GM18858 (cell line): ENCODE data around the gene SLFN11.
"Not testable (repeated sequence)": the region's sequence is repeated elsewhere in the genome, so short reads cannot be mapped to it uniquely, and the experiment has no call there.

Source experiments
- ATAC-seq: cut with Tn5 transposase; IDR thresholded peaks from one replicate; pipeline ENCODE4 v1.9.1; 2021; ENCODE audit not compliant: unreplicated experiment

SLFN11 gene

GRCh38 chr17:35359398-35359797, 14.0 kb downstream of the SLFN11 start:
- ATAC-seq: no peak

GRCh38 chr17:35352284-35352683, 21.1 kb downstream of the SLFN11 start:
- ATAC-seq: no peak

- ATAC-seq: no peak
Observed at GRCh38 chr17:35350493-35350892, 22.9 kb downstream of the SLFN11 start.

- no peak for ATAC-seq
Observed at GRCh38 chr17:35345926-35346771, 27.3 kb downstream of the SLFN11 start.

- ATAC-seq: no peak
Observed at GRCh38 chr17:35345445-35345925, 27.9 kb downstream of the SLFN11 start.

- ATAC-seq: no peak
Observed at GRCh38 chr17:35344262-35344661, 29.2 kb downstream of the SLFN11 start.

GRCh38 chr17:35342276-35342675, 31.1 kb downstream of the SLFN11 start:
- ATAC-seq: no peak

DNA sequence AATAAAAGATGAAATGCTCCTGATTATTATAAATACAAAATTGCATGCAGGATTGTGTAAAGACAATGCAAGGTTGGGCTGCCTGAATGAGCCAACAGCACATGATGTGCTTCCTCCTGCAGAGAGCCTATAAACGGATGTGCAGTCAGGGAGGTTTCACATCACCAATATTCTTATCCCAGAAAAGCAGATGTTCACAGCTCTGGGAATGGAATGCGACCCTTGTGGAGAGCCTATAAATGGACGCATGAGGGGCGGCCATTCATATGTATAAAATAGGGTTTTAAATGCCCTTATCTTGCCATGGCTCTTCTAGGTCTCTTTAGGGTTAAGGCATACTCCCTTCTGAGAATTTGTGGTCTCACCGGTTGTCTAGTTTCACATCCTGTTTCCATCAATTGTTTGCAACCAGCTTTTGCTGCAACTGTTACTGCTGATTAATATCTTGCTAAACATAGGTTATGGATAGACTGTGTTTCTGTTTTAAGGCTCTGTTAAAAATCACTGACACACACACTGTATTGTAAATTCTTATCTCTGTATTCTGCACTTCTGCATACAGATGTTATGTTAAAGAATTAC, 31.9 kb downstream of the SLFN11 start:
- ATAC-seq: no peak

GRCh38 chr17:35338230-35338629, 35.2 kb downstream of the SLFN11 start:
- ATAC-seq: no peak

- ATAC-seq: no peak
Observed at GRCh38 chr17:35337364-35337763, 36.1 kb downstream of the SLFN11 start.

DNA sequence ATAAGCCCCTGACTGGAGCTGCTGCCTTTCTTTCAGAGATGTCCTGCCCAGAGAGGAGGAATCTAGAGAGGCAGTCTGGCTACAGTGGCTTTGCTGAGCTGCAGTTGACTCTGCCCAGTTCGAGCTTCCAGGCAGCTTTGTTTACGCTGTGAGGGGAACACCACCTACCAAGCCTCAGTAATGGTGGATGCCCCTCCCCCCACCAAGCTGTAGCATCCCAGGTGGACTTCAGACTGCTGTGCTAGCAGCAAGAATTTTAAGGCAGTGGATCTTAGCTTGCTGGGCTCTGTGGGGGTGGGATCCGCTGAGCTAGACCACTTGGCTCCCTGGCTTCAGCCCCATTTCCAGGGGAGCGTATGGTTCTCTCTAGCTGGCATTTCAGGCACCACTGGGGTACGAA, 39.8 kb downstream of the SLFN11 start:
- not testable (repeated sequence) for ATAC-seq

DNA sequence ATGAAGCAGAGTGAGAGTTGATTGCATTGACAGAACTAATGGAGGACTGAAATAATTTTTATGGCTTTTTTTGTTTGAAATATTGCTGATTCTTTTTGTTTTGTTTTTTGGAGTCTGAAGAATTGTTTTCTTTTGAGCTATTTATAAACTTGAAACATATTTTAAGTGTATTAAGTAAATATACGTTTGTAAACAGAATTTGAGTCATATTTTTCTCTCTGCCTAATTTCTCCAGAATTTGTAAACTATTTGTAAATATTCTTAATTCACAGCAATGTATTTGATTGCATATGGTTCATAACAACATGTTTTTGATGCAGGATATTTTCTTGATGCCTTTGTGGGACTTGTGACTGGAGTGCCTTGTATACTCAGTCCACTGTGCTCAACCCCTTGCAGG, 50.7 kb downstream of the SLFN11 start:
- ATAC-seq: no peak

DNA sequence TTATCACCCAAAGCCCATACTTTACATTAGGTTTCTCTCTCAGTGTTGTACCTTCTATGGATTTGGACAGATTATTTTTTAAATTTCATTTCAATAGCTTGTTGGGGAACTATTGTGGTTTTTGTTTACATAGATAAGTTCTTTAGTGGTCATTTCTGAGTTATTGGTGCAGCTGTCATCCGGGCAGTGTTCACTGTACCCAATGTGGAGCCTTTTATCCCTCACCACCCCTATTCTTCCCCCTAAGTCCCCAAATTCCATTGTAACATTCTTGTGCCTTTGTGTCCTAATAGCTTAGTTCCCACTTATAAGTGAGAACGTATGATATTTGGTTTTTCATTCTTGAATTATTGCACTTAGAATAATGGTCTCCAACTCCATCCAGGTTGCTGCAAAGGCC, 57.5 kb downstream of the SLFN11 start:
- ATAC-seq: no peak

- no peak for ATAC-seq
Observed at GRCh38 chr17:35315283-35315682, 58.1 kb downstream of the SLFN11 start.

- no peak for ATAC-seq
Observed at GRCh38 chr17:35314415-35315216, 58.8 kb downstream of the SLFN11 start.

DNA sequence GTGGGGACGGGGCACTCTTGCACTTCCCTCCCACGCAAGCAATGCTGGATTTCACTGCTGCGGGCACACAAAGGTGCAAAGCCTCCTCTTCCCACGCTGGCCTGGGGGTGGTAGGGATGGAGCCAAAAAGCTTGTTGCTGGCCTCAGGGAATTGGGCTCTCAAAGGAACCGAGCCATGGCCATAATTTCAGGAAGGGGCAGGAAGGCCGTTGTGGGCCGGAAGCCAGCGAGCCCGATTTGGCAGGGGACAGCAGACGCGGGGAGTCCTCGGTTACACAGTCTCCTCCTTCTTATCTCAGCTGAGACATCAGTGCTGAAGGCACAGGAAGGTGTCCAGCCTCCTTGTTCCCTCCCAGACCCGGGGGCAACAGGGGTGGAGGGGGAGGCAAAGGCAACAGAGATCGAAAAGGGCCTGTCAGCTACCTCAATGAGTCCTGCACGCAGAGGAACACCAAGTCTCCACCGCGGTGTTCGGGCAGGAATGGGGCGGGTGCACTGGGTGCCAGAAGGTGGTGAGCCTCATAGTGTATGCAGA, 59.5 kb downstream of the SLFN11 start:
- no peak for ATAC-seq

GRCh38 chr17:35312790-35313711, 60.4 kb downstream of the SLFN11 start:
- peak; percentile 53 for ATAC-seq

GRCh38 chr17:35312346-35312745, 61.1 kb downstream of the SLFN11 start:
- no peak for ATAC-seq

DNA sequence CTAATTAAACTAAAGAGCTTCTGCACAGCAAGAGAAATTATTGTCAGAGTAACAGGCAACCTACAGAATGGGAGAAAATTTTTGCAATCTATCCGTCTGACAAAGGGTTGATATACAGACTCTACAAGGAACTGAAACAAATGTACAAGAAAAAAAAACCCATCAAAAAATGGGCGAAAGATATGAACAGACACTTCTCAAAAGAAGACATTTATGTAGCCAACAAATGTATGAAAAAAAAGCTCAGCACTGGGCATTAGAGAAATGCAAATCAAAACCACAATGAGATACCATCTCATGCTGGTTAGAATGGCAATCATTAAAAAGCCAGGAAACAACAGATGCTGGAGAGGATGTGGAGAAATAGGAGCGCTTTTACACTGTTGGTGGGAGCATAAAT, 64.1 kb downstream of the SLFN11 start:
- not testable (repeated sequence) for ATAC-seq
